H1 (cell line): ENCODE measurements around the gene XAB2. TPM values are rescaled to one million over a fixed set of nuclear protein-coding genes. Genes with fewer than 3 reads are reported as not detected.

Source experiments
- CBX8 ChIP-seq: fragments of 300-800, 300-1000 bp; sonication (generic); IDR thresholded peaks from 2 replicates; pipeline ENCODE4 v1.7.1; 2016; ENCODE audit warnings: low read depth, low read length, borderline replicate concordance
- CHD1 ChIP-seq: IDR thresholded peaks from 2 replicates; pipeline ENCODE4 v1.6.1; 2012; ENCODE audit warnings: low read depth, low read length, improper control_type of control experiment
- CREB1 ChIP-seq: IDR thresholded peaks from 2 replicates; pipeline ENCODE4 v1.6.1; 2012; ENCODE audit warnings: inconsistent platforms
- CTCF ChIP-seq, 3 experiments: IDR thresholded peaks; 1 replicate in 2 of 3; 2 replicates in 1 of 3; pipeline versions ENCODE4 v1.5.1 to v1.6.1; 2011; ENCODE audit warnings: low read length in 3 of 3, mild to moderate bottlenecking in 3 of 3, inconsistent platforms in 2 of 3, low read depth in 1 of 3, moderate library complexity in 1 of 3; ENCODE audit not compliant: insufficient read depth in 1 of 3; ENCODE audit errors: control extremely low read depth in 1 of 3
- E2F6 ChIP-seq: IDR thresholded peaks from 2 replicates; pipeline ENCODE4 v1.6.1; 2012; ENCODE audit warnings: inconsistent platforms
- GABPA ChIP-seq: IDR thresholded peaks from 2 replicates; pipeline ENCODE4 v1.6.1; 2011; ENCODE audit warnings: mild to moderate bottlenecking, low read length, moderate library complexity, borderline replicate concordance; ENCODE audit not compliant: insufficient read depth
- HDAC2 ChIP-seq, 2 experiments: fragments of 300-600 bp in 1 of 2; sonication (generic) in 1 of 2; IDR thresholded peaks; 2 replicates each; pipeline ENCODE4 v1.6.1; 2011 to 2012; ENCODE audit warnings: low read depth in 2 of 2, low read length in 2 of 2, mild to moderate bottlenecking in 2 of 2, moderate library complexity in 2 of 2, borderline replicate concordance in 1 of 2, inconsistent platforms in 1 of 2
- KDM1A ChIP-seq: fragments of 200-600, 300-600 bp; sonication (generic); IDR thresholded peaks from 2 replicates; pipeline ENCODE4 v1.7.1; 2016; ENCODE audit warnings: mild to moderate bottlenecking, low read length, borderline replicate concordance
- MAX ChIP-seq: IDR thresholded peaks from 2 replicates; pipeline ENCODE4 v1.6.1; 2012; ENCODE audit warnings: inconsistent platforms
- POLR2AphosphoS5 ChIP-seq: IDR thresholded peaks from 2 replicates; pipeline ENCODE4 v1.6.1; 2011; ENCODE audit warnings: low read depth, low read length
- POU5F1 ChIP-seq: IDR thresholded peaks from 2 replicates; pipeline ENCODE4 v1.6.1; 2011; ENCODE audit warnings: low read depth, mild to moderate bottlenecking, low read length, moderate library complexity
- RBBP5 ChIP-seq: IDR thresholded peaks from 2 replicates; pipeline ENCODE4 v1.7.1; 2012; ENCODE audit warnings: low read depth, mild to moderate bottlenecking, inconsistent platforms, low read length, moderate library complexity, borderline replicate concordance
- SAP30 ChIP-seq: fragments of 300-600 bp; sonication (generic); IDR thresholded peaks from 2 replicates; pipeline ENCODE4 v1.7.1; 2012; ENCODE audit warnings: low read length, moderate library complexity, mild to moderate bottlenecking, inconsistent platforms; ENCODE audit not compliant: insufficient read depth, insufficient replicate concordance
- SIRT6 ChIP-seq: IDR thresholded peaks from one replicate; pipeline ENCODE4 v1.7.1; 2012; ENCODE audit warnings: low read length, inconsistent platforms
- SIX5 ChIP-seq: IDR thresholded peaks from 2 replicates; pipeline ENCODE4 v1.6.1; 2011; ENCODE audit warnings: mild to moderate bottlenecking, low read depth, low read length
- SP2 ChIP-seq: IDR thresholded peaks from 2 replicates; pipeline ENCODE4 v1.6.1; 2012; ENCODE audit warnings: mild to moderate bottlenecking, low read length, inconsistent platforms
- SUZ12 ChIP-seq: fragments of 200-600 bp; sonication (generic); IDR thresholded peaks from 2 replicates; pipeline ENCODE4 v1.6.1; 2012; ENCODE audit warnings: mild to moderate bottlenecking, inconsistent platforms, low read length, moderate library complexity, mixed read lengths
- TCF12 ChIP-seq: IDR thresholded peaks from 2 replicates; pipeline ENCODE4 v1.6.1; 2011; ENCODE audit warnings: low read depth, mild to moderate bottlenecking, low read length
- ZNF274 ChIP-seq: IDR thresholded peaks from 2 replicates; pipeline ENCODE4 v1.7.0; 2012; ENCODE audit warnings: low read length, borderline replicate concordance; ENCODE audit errors: extremely low read depth
- polyA plus RNA-seq, 7 experiments: library from polyadenylated mRNA; depleted of rRNA in 3 of 7; stranded (reverse) in 5 of 7; unstranded in 2 of 7; fragments of >200 nt in 5 of 7; fragments of 200-250 nt in 2 of 7; gene quantifications; 1 replicate in 5 of 7; 2 replicates in 1 of 7; 4 replicates in 1 of 7; pipeline versions ENCODE4 v1.2.1 to v1.2.3, GENCODE V29; 2011 to 2013; ENCODE audit warnings: missing spikeins in 2 of 7, mixed read lengths in 2 of 7
- total RNA-seq: library from RNA; stranded (reverse); fragmentation: NEBNext Ultra II Directional; extraction: Animal tissue kit (Norgen Biotek cat#: 25700); gene quantifications from 2 replicates; pipeline ENCODE4 v1.2.1, GENCODE V29; 2021

XAB2 gene
- total and polyA plus RNA-seq, 2 of the 8 experiments (the other 6 are each of a cell fraction or from before 2014, with no cell fraction given), result 48.2 to 49.4 TPM

GRCh38 chr19:7636691-7637373 lies 7.5 kb upstream of the XAB2 start, which contains the start of gene STXBP2 (continued):
- TF ChIP-seq TCF12 (peak; percentile 70; the same call in 1 of the 2 replicates), CBX8 (no peak), GABPA (no peak), SUZ12 (no peak), KDM1A (no peak), MAX (peak; percentile 100), SAP30 (no peak), SIRT6 (no peak), E2F6 (peak; percentile 99), SIX5 (no peak), RBBP5 (no peak), POLR2AphosphoS5 (peak; percentile 58), CREB1 (peak; percentile 81), ZNF274 (no peak), CTCF (IDR thresholded peaks at IDR 0.05; ENCODE audit: control extremely low read depth in 1 of 3, insufficient read depth in 1 of 3, low read depth in 1 of 3, low read length in 3 of 3) (peak in 1 of 3 experiments; percentile 6; a peak in 1 of 4 replicates), HDAC2 (IDR thresholded peaks at IDR 0.05; ENCODE audit: borderline replicate concordance in 1 of 2, low read depth in 2 of 2, low read length in 2 of 2) (no peak), SP2 (no peak), CHD1 (no peak), POU5F1 (no peak)
